ENCODE results near the gene NCAPG2.

Gene NCAPG2

GRCh38 chr7:158591944-158592343 is 112.7 kb downstream of the NCAPG2 start:
- DNase-seq = no peak

GRCh38 chr7:158590181-158590530 is 114.4 kb downstream of the NCAPG2 start:
- DNase-seq = no peak

- DNase-seq = no peak
These were observed 115.0 kb downstream of the NCAPG2 start for GRCh38 chr7:158589653-158590052.

- DNase-seq = no peak
These were observed 115.6 kb downstream of the NCAPG2 start for GRCh38 chr7:158588878-158589442.

GRCh38 chr7:158588085-158588877 is 116.3 kb downstream of the NCAPG2 start:
- DNase-seq = no peak

GRCh38 chr7:158587162-158588084 is 117.2 kb downstream of the NCAPG2 start, which contains the start of gene PTPRN2:
Gene PTPRN2, minus strand, starts transcription at chr7:158587823.
- peak; percentile 67 for DNase-seq

- no peak for DNase-seq
These were observed 118.0 kb downstream of the NCAPG2 start for GRCh38 chr7:158586499-158587161.

- DNase-seq = no peak
These were observed 118.7 kb downstream of the NCAPG2 start for GRCh38 chr7:158585721-158586498.

- no peak for DNase-seq
These were observed 120.2 kb downstream of the NCAPG2 start for GRCh38 chr7:158584407-158584806.

- no peak for DNase-seq
These were observed 120.8 kb downstream of the NCAPG2 start for GRCh38 chr7:158583810-158584209.

GRCh38 chr7:158583143-158583542 is 121.5 kb downstream of the NCAPG2 start:
- DNase-seq = no peak

- no peak for DNase-seq
These were observed 122.5 kb downstream of the NCAPG2 start for GRCh38 chr7:158582089-158582456.

GRCh38 chr7:158581440-158582088 is 123.0 kb downstream of the NCAPG2 start:
- no peak for DNase-seq

Data from activated CD4-positive, alpha-beta T cell treated with anti-CD3 and anti-CD28 coated beads for 48 hours (primary cell).